ENCODE measurements around the gene RPL37.
"Not testable (repeated sequence)": the region's sequence is repeated elsewhere in the genome, so short reads cannot be mapped to it uniquely, and the experiment has no call there.

RPL37 gene

DNA sequence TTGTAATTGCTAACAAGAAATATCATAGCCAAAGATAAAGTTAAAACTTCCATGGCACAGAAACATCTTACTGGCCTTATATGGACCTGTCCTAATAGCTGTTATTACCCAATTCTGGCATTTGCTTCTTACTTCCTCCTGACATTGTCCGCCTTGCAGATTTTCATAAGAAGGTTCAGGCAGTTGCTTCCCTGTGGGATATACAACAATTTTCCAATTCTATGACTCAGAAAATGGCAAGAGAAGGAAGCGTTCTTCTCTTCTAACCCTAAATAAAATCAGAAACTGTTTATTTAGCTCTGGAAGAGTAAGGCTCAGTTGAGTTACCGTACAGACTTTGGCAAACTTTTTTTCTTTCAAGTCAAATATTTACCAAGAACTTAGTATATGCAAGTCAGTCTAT is 38.5 kb downstream of the RPL37 start:
- no peak for DNase-seq (ENCODE audit: low read depth)

- not testable (repeated sequence) for DNase-seq (ENCODE audit: low read depth)
Measured at GRCh38 chr5:40794877-40795276, 40.1 kb downstream of the RPL37 start.

DNA sequence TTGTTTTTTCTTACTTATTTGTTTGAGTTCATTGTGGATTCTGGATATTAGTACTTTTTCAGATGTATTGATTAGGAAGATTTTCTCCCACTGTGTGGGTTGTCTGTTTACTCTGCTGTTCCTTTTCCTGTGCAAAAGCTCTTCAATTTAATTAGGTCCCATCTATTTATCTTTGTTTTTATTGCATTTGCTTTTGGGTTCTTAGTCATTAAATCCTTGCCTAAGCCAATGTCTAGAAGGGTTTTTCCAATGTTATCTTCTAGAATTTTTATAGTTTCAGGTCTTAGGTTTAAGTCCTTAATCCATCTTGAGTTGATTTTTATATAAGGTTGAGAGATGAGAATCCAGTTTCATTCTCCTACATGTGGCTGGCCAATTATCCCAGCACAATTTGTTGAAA is 40.7 kb downstream of the RPL37 start:
- DNase-seq (ENCODE audit: low read depth), result not testable (repeated sequence)

DNA sequence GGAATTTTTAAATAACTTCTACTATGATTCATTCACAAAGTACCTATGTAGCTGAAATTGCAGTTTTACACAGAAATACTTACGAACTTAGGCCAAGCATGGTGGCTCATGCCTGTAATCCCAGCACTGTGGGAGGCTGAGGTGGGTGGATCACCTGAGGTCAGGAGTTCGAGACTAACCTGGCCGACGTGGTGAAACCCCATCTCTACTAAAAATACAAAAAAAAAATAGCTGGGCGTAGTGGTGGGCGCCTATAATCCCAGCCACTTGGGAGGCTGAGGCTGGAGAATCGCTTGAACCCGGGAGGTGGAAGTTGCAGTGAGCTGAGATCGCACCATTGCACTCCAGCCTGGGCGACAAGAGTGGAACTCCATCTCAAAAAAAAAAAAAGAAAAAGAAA is 42.3 kb downstream of the RPL37 start:
- not testable (repeated sequence) for DNase-seq (ENCODE audit: low read depth)

DNA sequence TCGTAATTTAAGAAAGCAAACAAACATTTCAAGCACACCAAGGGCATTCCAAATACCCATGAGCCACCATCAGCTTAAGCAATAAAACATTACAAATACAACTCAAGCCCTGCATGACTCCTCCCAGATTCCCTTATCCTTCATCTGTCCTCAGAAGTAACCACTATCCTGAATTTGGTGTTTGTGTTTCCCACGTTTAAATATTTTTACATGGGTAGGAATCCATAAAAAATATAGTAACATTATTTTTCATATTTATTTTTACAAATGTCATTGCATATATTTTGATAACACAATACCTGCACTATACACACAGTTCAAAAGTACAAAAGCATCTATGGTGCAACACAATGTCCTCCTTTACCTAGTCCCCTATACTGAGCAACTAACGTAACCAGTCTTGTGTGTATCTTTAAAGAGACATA is 43.3 kb downstream of the RPL37 start:
- no peak for DNase-seq (ENCODE audit: low read depth)

DNA sequence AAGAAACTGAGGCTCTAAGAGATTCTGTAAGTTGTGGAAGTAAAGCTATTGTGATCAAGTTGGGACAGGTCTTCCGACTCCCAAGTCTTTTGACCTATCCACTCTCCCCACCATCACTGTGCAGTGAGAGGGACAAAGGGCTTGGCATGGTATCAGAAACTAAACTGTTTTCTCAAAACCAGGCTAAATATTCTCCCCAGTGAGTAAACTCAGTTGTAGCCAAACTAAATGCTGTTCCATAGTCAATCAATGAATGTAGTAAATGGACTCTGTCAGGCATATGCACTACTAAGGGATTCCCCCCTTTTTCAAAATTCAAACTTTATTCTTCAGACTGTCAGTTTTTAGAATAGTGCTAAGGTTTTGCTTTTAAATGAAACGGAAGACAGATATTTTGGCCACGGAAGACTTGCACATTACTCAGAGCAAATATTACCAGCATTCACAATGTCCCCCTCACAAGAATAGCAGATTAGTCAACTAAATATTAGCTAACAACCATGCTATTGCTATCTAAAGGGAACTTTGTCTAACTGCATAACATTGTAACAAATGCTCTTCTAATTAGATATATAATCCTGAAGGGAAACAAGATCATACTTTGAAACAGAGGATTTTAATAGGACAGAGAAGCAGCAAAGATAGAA is 44.0 kb downstream of the RPL37 start:
- no peak for DNase-seq (ENCODE audit: low read depth)

GRCh38 chr5:40788941-40789340 is 46.1 kb downstream of the RPL37 start:
- DNase-seq (ENCODE audit: low read depth), result not testable (repeated sequence)

GRCh38 chr5:40787986-40788385 is 47.0 kb downstream of the RPL37 start:
- DNase-seq (ENCODE audit: low read depth), result no peak

- not testable (repeated sequence) for DNase-seq (ENCODE audit: low read depth)
Measured at GRCh38 chr5:40786664-40787063, 48.4 kb downstream of the RPL37 start.

DNA sequence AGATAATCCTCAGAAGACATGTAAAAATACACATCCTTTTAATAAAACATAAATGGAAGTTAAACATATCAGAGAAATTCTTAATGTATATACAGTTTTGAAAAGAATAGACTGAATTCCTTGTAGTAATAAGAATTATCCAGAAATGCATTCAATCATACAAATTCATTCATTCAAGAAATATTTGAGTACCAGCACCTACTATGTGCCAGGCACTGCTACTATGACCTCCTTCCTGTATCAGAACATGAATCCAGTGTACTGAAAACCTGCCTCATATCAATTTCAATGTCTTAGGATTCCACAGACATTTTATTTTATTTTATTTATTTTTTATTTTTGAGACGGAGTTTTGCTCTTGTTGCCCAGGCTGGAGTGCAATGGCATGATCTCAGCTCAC is 50.1 kb downstream of the RPL37 start:
- DNase-seq (ENCODE audit: low read depth), result no peak

- no peak for DNase-seq (ENCODE audit: low read depth)
Measured at GRCh38 chr5:40784027-40784653, 50.9 kb downstream of the RPL37 start.

DNA sequence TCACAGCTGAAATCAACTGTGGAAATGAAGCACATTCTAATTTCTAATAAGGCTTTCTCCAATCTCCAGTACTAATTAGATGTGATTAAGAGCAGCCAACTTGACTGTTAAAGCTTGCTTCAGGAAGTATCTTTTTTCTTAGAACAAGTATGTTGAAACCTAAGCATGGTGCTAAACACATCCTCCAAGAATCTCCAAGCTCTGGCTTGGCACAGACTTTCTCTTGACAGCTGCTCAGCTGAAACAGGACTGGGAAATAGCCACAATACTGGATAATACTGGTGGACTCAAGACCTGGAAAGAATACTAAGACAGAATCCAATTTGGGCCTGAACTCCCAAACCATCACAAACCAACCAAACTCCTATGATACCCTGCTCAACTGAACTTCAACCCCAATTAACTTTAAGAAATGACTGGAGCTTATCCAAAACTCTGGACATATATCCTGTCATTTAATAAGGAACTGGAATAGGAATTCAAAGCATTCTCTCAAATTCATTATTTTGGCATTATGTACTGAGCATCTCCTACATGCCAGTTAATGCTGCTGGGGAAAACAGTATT is 53.1 kb downstream of the RPL37 start:
- DNase-seq (ENCODE audit: low read depth), result no peak

DNA sequence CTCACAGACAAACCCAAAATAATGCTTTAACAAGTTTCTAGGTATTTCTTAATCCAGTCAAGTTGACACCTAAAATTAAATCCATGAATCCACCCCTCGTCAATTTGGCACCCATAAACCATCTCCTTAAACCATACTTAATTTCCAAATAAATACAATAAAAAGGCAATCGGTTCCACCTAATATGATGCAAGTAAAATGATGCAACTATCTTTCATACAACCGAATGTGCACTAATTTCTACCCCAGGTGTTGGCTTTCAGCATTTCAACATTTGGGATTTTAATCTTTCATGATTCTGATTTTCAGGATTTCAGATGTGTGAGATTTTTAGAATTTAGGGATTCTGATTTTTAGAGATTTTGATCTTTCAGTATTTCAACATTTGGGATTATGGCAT is 54.2 kb downstream of the RPL37 start:
- DNase-seq (ENCODE audit: low read depth), result no peak

DNA sequence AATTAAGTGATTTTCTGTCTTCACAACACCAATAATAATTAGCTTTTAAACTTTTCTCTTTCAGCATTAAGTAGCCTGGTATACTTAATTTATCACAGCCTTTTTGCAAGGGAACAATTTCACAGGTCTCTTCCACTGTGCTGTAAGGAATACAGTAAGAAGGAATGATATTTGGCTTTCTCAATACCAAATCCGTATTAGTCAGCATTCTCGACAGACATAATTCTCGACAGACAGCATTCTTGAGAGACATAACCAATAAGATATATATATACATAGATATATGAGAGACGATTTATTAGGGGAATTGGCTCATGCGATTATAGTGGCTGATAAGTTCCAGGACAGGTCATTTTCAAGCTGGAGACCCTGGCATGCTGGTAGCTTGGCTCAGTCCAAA is 54.8 kb downstream of the RPL37 start:
- DNase-seq (ENCODE audit: low read depth), result no peak

DNA sequence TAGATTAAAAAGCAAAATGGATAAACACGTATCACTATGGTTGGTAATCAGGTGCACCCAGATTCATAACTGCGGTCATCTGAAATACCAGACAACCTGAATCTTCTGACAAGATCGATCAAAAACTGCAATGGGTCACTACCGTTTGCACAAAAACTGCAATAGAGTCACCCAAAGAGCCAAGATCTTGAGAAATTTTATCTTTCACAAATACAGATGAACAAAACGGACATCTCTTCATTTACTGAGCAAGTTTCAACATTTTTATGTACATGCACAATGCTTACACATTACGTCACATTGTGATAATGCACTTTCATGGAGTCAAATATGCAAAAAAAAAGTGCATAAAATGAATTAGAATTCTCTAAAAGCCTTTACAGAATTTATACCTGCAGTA is 55.5 kb downstream of the RPL37 start:
- DNase-seq (ENCODE audit: low read depth), result no peak

- DNase-seq (ENCODE audit: low read depth), result no peak
Measured at GRCh38 chr5:40778133-40778532, 56.9 kb downstream of the RPL37 start.

DNA sequence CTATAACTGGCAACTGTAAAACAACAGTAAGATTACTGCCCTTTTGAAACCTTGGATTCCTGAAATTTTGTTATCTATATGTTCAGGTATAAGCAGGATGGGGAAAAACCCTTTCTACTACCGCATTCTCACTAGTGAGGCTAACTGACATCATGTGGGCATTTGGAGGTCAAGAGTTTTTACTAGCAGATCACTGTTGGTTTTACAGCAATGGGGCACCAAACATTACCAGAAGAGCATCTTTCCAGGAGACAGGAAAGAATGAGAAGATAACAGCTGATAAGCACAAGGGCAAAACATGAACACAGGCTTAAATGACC is 58.4 kb downstream of the RPL37 start:
- DNase-seq (ENCODE audit: low read depth), result no peak

DNA sequence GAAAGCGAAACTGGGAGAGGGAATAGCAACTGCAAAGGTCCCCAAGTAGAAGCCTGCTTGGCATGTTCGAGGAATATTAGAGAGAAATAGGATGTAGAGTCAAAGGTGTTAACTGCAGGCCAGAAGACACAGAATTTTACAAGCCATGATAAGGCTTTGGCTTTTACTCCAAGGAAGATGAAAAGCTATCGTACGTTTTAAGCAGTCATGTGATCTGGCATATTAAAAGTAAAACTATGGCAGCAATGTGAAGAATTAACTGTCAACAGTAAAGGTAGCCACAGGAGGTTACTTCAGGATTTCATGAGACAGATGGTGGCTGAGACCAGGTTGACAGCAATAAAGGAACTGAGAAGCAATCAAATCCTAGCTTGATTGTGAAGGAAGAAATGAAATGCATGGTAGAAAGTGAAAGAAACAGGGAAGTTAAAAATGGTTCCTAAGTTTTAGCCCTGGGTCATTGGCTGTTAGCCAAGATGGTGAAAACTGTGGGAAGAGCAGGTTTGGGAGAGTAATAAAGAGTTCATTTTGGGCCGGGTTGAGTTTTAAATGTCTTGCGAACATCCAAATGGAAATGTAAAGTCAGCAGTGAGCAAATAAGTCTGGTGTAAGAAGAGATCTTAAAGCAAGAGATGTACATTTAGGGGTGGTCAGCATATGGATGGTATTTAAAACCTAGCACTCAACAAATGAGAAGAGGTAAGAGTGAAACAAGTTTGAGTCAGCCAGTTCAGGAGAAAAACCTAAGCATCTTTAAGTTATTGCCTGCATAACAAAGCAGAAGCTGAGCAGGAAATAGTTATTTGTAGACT is 59.0 kb downstream of the RPL37 start:
- no peak for DNase-seq (ENCODE audit: low read depth)

All from activated T-cell treated with anti-CD3 and anti-CD28 coated beads for 1 hour (primary cell).